GM12878 (cell line): ENCODE measurements around the gene TBRG4. TPM values are rescaled to one million over a fixed set of nuclear protein-coding genes. Genes with fewer than 3 reads are reported as not detected.
A peak's percentile ranks its signal among the peaks of the same experiment; 100 is the strongest.

Source experiments
- ATAC-seq: fragments of 200-7000 bp; cut with Tn5 transposase; 3 replicates; pipeline ENCODE4 v1.9.1; 2020; ENCODE audit warnings: mild to moderate bottlenecking, moderate library complexity
- BruUV-seq: library from RNA; stranded (reverse); fragments of 400-500 nt; replicated peaks from 2 replicates; lab custom pipeline; 2021; lab: Mats Ljungman, UMichigan
- CTCF ChIA-PET: fragments of 300-600 bp; sonication (Branson Sonifier 250); formaldehyde crosslinking; extraction: SDS; loops from one replicate; lab custom pipeline; 2021; ENCODE audit warnings: inconsistent platforms; lab: Yijun Ruan, JAX
- POLR2A ChIA-PET: fragments of 350-600 bp; formaldehyde crosslinking; extraction: SDS; loops from one replicate; lab custom pipeline; 2021; ENCODE audit warnings: inconsistent platforms; lab: Charles Lee
- RAD21 ChIA-PET: fragments of 300-600 bp; sonication (Branson Sonifier 250); formaldehyde crosslinking; loops from one replicate; lab custom pipeline; 2023; ENCODE audit warnings: antibody characterized with exemption; ENCODE audit not compliant: unreplicated experiment; lab: Charles Lee
- SMC1A ChIA-PET: fragments of 300-600 bp; sonication (Branson Sonifier 250); formaldehyde crosslinking; loops from one replicate; lab custom pipeline; 2023; ENCODE audit not compliant: unreplicated experiment, uncharacterized antibody; lab: Charles Lee
- DNase-seq: peaks from one replicate; pipeline ENCODE4 v3.0.0-alpha.2; 2011; ENCODE audit warnings: low read depth, low spot score
- FAIRE-seq: peaks from 3 replicates; lab custom pipeline; 2011; peaks lifted over from hg19 to GRCh38; lab: Jason Lieb, UNC
- H2AFZ ChIP-seq: 2 replicates; pipeline ENCODE4 v1.6.0; 2011; ENCODE audit warnings: low read depth, low read length, control low read depth; ENCODE audit not compliant: control insufficient read depth
- H3K27ac ChIP-seq: 2 replicates; pipeline ENCODE4 v1.5.1; 2011; ENCODE audit warnings: control low read depth; ENCODE audit not compliant: control insufficient read depth, insufficient read depth
- H3K27me3 ChIP-seq, 2 experiments: replicated peaks in 1 of 2; 2 replicates each; pipeline versions ENCODE4 v1.6.0 to v1.6.1; 2011; ENCODE audit warnings: low read length in 1 of 2; ENCODE audit not compliant: control insufficient read depth in 2 of 2, insufficient read depth in 2 of 2
- H3K36me3 ChIP-seq, 2 experiments: 2 replicates each; pipeline ENCODE4 v1.5.1; 2011; ENCODE audit warnings: low read length in 1 of 2; ENCODE audit not compliant: control insufficient read depth in 2 of 2, insufficient read depth in 2 of 2
- H3K4me1 ChIP-seq: 2 replicates; pipeline ENCODE4 v1.6.1; 2011; ENCODE audit warnings: mild to moderate bottlenecking, low read length, moderate library complexity, mixed read lengths; ENCODE audit not compliant: control insufficient read depth, insufficient read depth
- H3K4me2 ChIP-seq: 2 replicates; pipeline ENCODE4 v1.6.0; 2011; ENCODE audit warnings: control low read depth; ENCODE audit not compliant: control insufficient read depth, insufficient read depth
- H3K4me3 ChIP-seq: fragments of 200-600 bp; sonication (generic); 2 replicates; pipeline ENCODE4 v1.5.1; 2016
- H3K79me2 ChIP-seq: 2 replicates; pipeline ENCODE4 v1.6.0; 2011; ENCODE audit warnings: low read length; ENCODE audit not compliant: control insufficient read depth, insufficient read depth
- H3K9ac ChIP-seq: 2 replicates; pipeline ENCODE4 v1.8.0; 2011; ENCODE audit warnings: low read length, control low read depth, mixed read lengths; ENCODE audit not compliant: control insufficient read depth, insufficient read depth
- H3K9me3 ChIP-seq: replicated peaks from 3 replicates; pipeline ENCODE4 v1.5.1; 2011; ENCODE audit warnings: mild to moderate bottlenecking, low read length; ENCODE audit not compliant: control insufficient read depth, insufficient read depth
- H4K20me1 ChIP-seq: 2 replicates; pipeline ENCODE4 v1.6.0; 2011; ENCODE audit not compliant: control insufficient read depth, insufficient read depth
- ASH2L ChIP-seq: fragments of 300-600, 200-600 bp; sonication (generic); IDR thresholded peaks from 2 replicates; pipeline ENCODE4 v1.6.1; 2017; ENCODE audit warnings: low read depth, mild to moderate bottlenecking, borderline replicate concordance
- BMI1 ChIP-seq: fragments of 450-650 bp; IDR thresholded peaks from 2 replicates; pipeline ENCODE4 v1.6.1; 2016; ENCODE audit warnings: mild to moderate bottlenecking, moderate library complexity, borderline replicate concordance
- CHD2 ChIP-seq: IDR thresholded peaks from 2 replicates; pipeline ENCODE4 v1.6.1; 2011; ENCODE audit warnings: low read depth, low read length, improper control_type of control experiment, borderline replicate concordance
- FOXM1 ChIP-seq: IDR thresholded peaks from 2 replicates; pipeline ENCODE4 v1.6.1; 2012; ENCODE audit warnings: low read depth, mild to moderate bottlenecking, inconsistent platforms, low read length, moderate library complexity
- HDAC6 ChIP-seq: fragments of 200-600 bp; sonication (generic); IDR thresholded peaks from one replicate; pipeline ENCODE4 v1.8.0; 2017; ENCODE audit warnings: antibody characterized with exemption; ENCODE audit not compliant: unreplicated experiment
- JUNB ChIP-seq: IDR thresholded peaks from 2 replicates; pipeline ENCODE4 v1.6.1; 2016; ENCODE audit warnings: antibody characterized with exemption, mild to moderate bottlenecking
- MEF2A ChIP-seq: IDR thresholded peaks from 2 replicates; pipeline ENCODE4 v1.6.1; 2011; ENCODE audit warnings: low read depth, mild to moderate bottlenecking, low read length, moderate library complexity; ENCODE audit not compliant: insufficient read depth
- NBN ChIP-seq: fragments of 450-650 bp; IDR thresholded peaks from 2 replicates; pipeline ENCODE4 v1.6.1; 2016
- NR2C1 ChIP-seq: fragments of 450-650 bp; IDR thresholded peaks from 2 replicates; pipeline ENCODE4 v1.6.1; 2017; ENCODE audit warnings: antibody characterized with exemption, mild to moderate bottlenecking, moderate library complexity
- NRF1 ChIP-seq: conservative IDR thresholded peaks from 2 replicates; pipeline ENCODE4 v1.6.1; 2011; ENCODE audit warnings: mild to moderate bottlenecking, low read depth, low read length, improper control_type of control experiment
- PAX5 ChIP-seq: IDR thresholded peaks from 2 replicates; pipeline ENCODE4 v1.6.1; 2011; ENCODE audit warnings: low read depth, low read length, borderline replicate concordance
- PKNOX1 ChIP-seq: fragments of 450-650 bp; IDR thresholded peaks from 2 replicates; pipeline ENCODE4 v1.6.1; 2016; ENCODE audit warnings: mild to moderate bottlenecking
- SMAD5 ChIP-seq: IDR thresholded peaks from 2 replicates; pipeline ENCODE4 v1.6.1; 2016; ENCODE audit warnings: antibody characterized with exemption, low read depth
- SP1 ChIP-seq: IDR thresholded peaks from one replicate; pipeline ENCODE4 v1.6.1; 2011; ENCODE audit warnings: low read depth, low read length
- SREBF1 ChIP-seq: IDR thresholded peaks from 2 replicates; pipeline ENCODE4 v1.6.1; 2012; ENCODE audit warnings: mild to moderate bottlenecking, low read length
- SREBF2 ChIP-seq: IDR thresholded peaks from 2 replicates; pipeline ENCODE4 v1.6.1; 2012; ENCODE audit warnings: mild to moderate bottlenecking, low read length
- USF2 ChIP-seq: IDR thresholded peaks from 2 replicates; pipeline ENCODE4 v1.6.1; 2011; ENCODE audit warnings: low read depth, low read length, improper control_type of control experiment, borderline replicate concordance
- WRNIP1 ChIP-seq: IDR thresholded peaks from 2 replicates; pipeline ENCODE4 v1.6.1; 2011; ENCODE audit warnings: low read depth, low read length, improper control_type of control experiment, borderline replicate concordance
- ZNF207 ChIP-seq: fragments of 450-650 bp; IDR thresholded peaks from 2 replicates; pipeline ENCODE4 v1.6.1; 2014; ENCODE audit warnings: antibody characterized with exemption, mild to moderate bottlenecking, borderline replicate concordance
- ZNF592 ChIP-seq: fragments of 450-650 bp; IDR thresholded peaks from 2 replicates; pipeline ENCODE4 v1.6.1; 2017; ENCODE audit warnings: mild to moderate bottlenecking, moderate library complexity
- WGBS: methylation state at CpG from one replicate; pipeline ENCODE4 v1.1.6; 2016; ENCODE audit warnings: low lambda C conversion rate; ENCODE audit not compliant: insufficient replicate concordance, insufficient coverage; ENCODE audit errors: missing lambda C conversion rate; 5-methylcytosine and 5-hydroxymethylcytosine counted together
- in situ Hi-C: fragments of 300-500 bp; cut with MboI; formaldehyde crosslinking; loops from 9 replicates; pipeline ENCODE4 v1.14.3; 2018; ENCODE audit warnings: mixed read lengths
- intact Hi-C: fragments of 100-400 bp; cut with micrococcal nuclease; formaldehyde crosslinking; loops from one replicate; pipeline ENCODE4 v1.14.2; 2022; ENCODE audit not compliant: unreplicated experiment
- polyA plus RNA-seq, 11 experiments: library from polyadenylated mRNA; depleted of rRNA in 4 of 11; unstranded in 6 of 11; stranded (reverse) in 5 of 11; fragments of >200 nt; fragmentation: Nextera tagmentation in 4 of 11; fragmentation: Illumina TruSeq in 1 of 11; extraction: Ambion mirVana in 4 of 11; extraction: Trizol in 1 of 11; gene quantifications; 1 replicate in 1 of 11; 2 replicates in 10 of 11; pipeline versions ENCODE4 v1.2.1 to v1.2.3, GENCODE V29; 2011 to 2016; ENCODE audit warnings: inconsistent platforms in 2 of 11, missing spikeins in 2 of 11, low read depth in 1 of 11
- total RNA-seq, 4 experiments: library from RNA; depleted of rRNA in 3 of 4; stranded (reverse); fragments of >200 nt in 3 of 4; fragmentation: Illumina TruSeq in 1 of 4; extraction: Trizol in 1 of 4; gene quantifications; 2 replicates each; pipeline versions ENCODE4 v1.2.1 to v1.2.3, GENCODE V29; 2013 to 2021

The TBRG4 gene
- total and polyA plus RNA-seq, 10 of the 15 experiments (the other 5 are each of a cell fraction or from before 2014, with no cell fraction given), result 8.4 to 130 (median 118) TPM

GRCh38 chr7:45118889-45119331 lies 7.4 kb upstream of the TBRG4 start:
- SMC1A ChIA-PET, result interaction anchor here (1.0 kb wide), 1 partner anchor 144 kb away, joined by 3 read pairs; no protein-coding TSS in a partner anchor
- Histone ChIP-seq H3K27me3 (no peaks in the 10 kb centered on the region; a peak in 1 of 4 replicates), H3K4me2 (no peak overlapping the region), H3K4me3 (no peak overlapping the region), H4K20me1 (no peaks in the 10 kb centered on the region), H3K79me2 (no peaks in the 10 kb centered on the region), H2AFZ (no peak overlapping the region), H3K9ac (no peak overlapping the region), H3K9me3 (no peaks in the 10 kb centered on the region), H3K27ac (no peak overlapping the region)
- intact Hi-C loops, result no loop called here
- DNase-seq (no peak), ATAC-seq (peak; percentile 69), FAIRE-seq (no peak)
- POLR2A ChIA-PET, result no interaction called here
- RAD21 ChIA-PET, result interaction anchor here (1.5 kb wide), 1 partner anchor 17 kb away, joined by 3 read pairs; no protein-coding TSS in a partner anchor
- WGBS, result 66% methylated on average over 3 of the region's 3 CpGs
- BruUV-seq, result no TSS peak
- CTCF ChIA-PET, result interaction anchor here (1.0 to 2.6 kb wide), 2 partner anchors 17 to 145 kb away, joined by 4 to 7 read pairs; no protein-coding TSS in a partner anchor
- TF ChIP-seq SP1, result no peak
- no peak for TF ChIP-seq PKNOX1
- TF ChIP-seq ASH2L, result no peak
- no peak for TF ChIP-seq MEF2A
- no peak for TF ChIP-seq SREBF1
- no peak for TF ChIP-seq ZNF207
- TF ChIP-seq HDAC6, result no peak
- TF ChIP-seq CHD2, result no peak
- TF ChIP-seq JUNB, result no peak
- no peak for TF ChIP-seq BMI1
- TF ChIP-seq FOXM1, result no peak
- TF ChIP-seq NRF1, result no peak
- no peak for TF ChIP-seq SREBF2
- TF ChIP-seq PAX5, result no peak
- no peak for TF ChIP-seq ZNF592
- TF ChIP-seq USF2, result no peak
- TF ChIP-seq WRNIP1, result no peak
- TF ChIP-seq NBN, result no peak
- no peak for TF ChIP-seq SMAD5
- no peak for TF ChIP-seq NR2C1
- TF ChIP-seq, all 136 proteins: peak for 0
- Histone ChIP-seq H3K36me3 (no peaks in the 10 kb centered on the region), H3K4me1 (peaks cover 5% of the 10 kb centered on the region)
- in situ Hi-C loops, result no loop called here
